A673 (cell line): ENCODE results near the gene DNASE1L3. TPM values are rescaled to one million over a fixed set of nuclear protein-coding genes. Genes with fewer than 3 reads are reported as not detected.

Experiments used
- BruUV-seq: library from RNA; stranded (reverse); fragments of 400-500 nt; replicated peaks from 2 replicates; lab custom pipeline; 2021; lab: Mats Ljungman, UMichigan
- CTCF ChIA-PET: fragments of 300-600 bp; sonication (Branson Sonifier 250); formaldehyde crosslinking; loops from one replicate; lab custom pipeline; 2022; ENCODE audit warnings: antibody characterized with exemption; lab: Charles Lee
- POLR2A ChIA-PET: fragments of 300-600 bp; sonication (Branson Sonifier 250); formaldehyde crosslinking; loops from one replicate; lab custom pipeline; 2022; ENCODE audit warnings: antibody characterized with exemption; ENCODE audit not compliant: low non-redundant PET; lab: Charles Lee
- DNase-seq: peaks from one replicate; pipeline ENCODE4 v3.0.0-alpha.2; 2015; ENCODE audit warnings: low spot score
- H3K27ac ChIP-seq: fragments of 200-600 bp; sonication (generic); 2 replicates; pipeline ENCODE4 v1.5.1; 2016; ENCODE audit warnings: mixed run types, low read depth, mild to moderate bottlenecking, mixed read lengths, antibody characterized with exemption, low read length; ENCODE audit not compliant: poor library complexity, severe bottlenecking
- H3K27me3 ChIP-seq: fragments of 200-600 bp; sonication (generic); replicated peaks from 2 replicates; pipeline ENCODE4 v1.6.1; 2017; ENCODE audit warnings: mixed run types, low read depth, mild to moderate bottlenecking, mixed read lengths, antibody characterized with exemption, low read length; ENCODE audit not compliant: insufficient read depth, poor library complexity
- H3K36me3 ChIP-seq: fragments of 200-600 bp; sonication (generic); 2 replicates; pipeline ENCODE4 v1.6.1; 2016; ENCODE audit warnings: mixed run types, mild to moderate bottlenecking, mixed read lengths, antibody characterized with exemption, low read length; ENCODE audit not compliant: insufficient read depth, poor library complexity, severe bottlenecking
- H3K4me1 ChIP-seq: fragments of 200-600 bp; sonication (generic); 2 replicates; pipeline ENCODE4 v1.6.1; 2017; ENCODE audit warnings: mixed run types, mild to moderate bottlenecking, mixed read lengths, antibody characterized with exemption, low read length; ENCODE audit not compliant: insufficient read depth, poor library complexity, severe bottlenecking
- H3K4me3 ChIP-seq: fragments of 200-600 bp; sonication (generic); 2 replicates; pipeline ENCODE4 v1.5.1; 2016; ENCODE audit warnings: low read depth, mixed run types, mild to moderate bottlenecking, mixed read lengths, low read length; ENCODE audit not compliant: poor library complexity, severe bottlenecking
- H3K9me3 ChIP-seq: fragments of 200-600 bp; sonication (generic); 2 replicates; pipeline ENCODE4 v1.6.1; 2016; ENCODE audit warnings: mixed run types, low read depth, mild to moderate bottlenecking, mixed read lengths, antibody characterized with exemption, low read length; ENCODE audit not compliant: poor library complexity, severe bottlenecking
- EZH2 ChIP-seq: fragments of 200-600 bp; sonication (generic); IDR thresholded peaks from 2 replicates; pipeline ENCODE4 v1.6.1; 2017; ENCODE audit warnings: borderline replicate concordance, low read depth, mild to moderate bottlenecking, mixed read lengths, antibody characterized with exemption, low read length; ENCODE audit not compliant: poor library complexity, severe bottlenecking
- intact Hi-C: fragments of 100-400 bp; cut with micrococcal nuclease; formaldehyde crosslinking; loops from one replicate; pipeline ENCODE4 v1.10.0; 2022; ENCODE audit not compliant: unreplicated experiment
- total RNA-seq: library from RNA; stranded (reverse); gene quantifications from 2 replicates; pipeline ENCODE4 v1.2.3, GENCODE V29; 2021
- TF ChIP-seq, protein P1 (sequence below): fragments of 300-800, 200-600 bp; sonication (generic); conservative IDR thresholded peaks from 2 replicates; pipeline ENCODE4 v1.5.1; 2017; ENCODE audit warnings: low read depth, mild to moderate bottlenecking, antibody characterized with exemption, low read length, moderate library complexity, mixed read lengths

Gene DNASE1L3
- total RNA-seq, 1 experiment from 2014 or later, result not detected

DNA sequence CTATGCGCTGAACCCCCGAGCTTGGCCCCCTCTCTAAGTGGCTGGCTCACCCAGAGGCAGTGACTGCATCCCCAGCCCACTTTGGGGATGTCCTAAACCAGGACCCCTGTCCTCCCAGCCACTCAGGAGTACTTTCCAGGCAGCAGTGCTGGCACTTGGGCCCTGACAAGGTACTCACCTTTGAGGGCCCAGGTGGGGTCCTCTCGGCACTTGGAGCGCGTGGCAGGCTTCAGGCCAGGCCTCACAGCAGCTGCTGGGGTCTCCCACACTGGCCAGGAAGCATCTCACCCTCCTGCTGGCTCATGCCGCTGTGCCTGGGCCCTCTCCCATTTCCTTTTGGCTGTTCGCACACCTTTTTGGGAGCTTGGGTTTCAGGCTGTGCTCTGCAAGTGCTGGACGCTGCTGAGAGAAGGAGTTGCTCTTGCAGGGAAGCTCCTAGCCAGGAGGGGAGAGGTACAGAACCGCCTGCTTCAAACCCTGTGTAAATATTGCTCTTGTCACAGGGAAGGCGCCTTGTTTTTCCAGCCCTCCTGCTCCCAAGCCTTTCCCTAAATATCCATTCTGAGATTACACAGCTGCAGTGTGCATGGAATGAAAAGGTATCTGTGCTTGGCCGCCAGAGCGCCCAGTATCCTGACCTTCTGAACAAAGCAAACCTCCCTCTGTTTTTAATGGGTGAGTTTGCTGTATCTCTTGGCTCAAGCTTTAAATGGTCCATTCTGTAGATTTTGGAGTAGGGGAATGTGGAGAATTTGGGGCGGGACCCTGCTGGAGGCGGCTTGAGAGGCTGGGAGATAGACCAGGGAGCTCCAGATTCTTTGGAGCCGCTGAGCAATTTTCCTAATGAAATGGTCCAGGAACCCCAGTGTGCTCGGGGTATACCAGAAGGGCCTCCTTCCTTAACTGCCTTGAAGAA is 45.6 kb downstream of the DNASE1L3 start:
- Histone ChIP-seq H3K27me3 (no peaks in the 10 kb centered on the region), H3K36me3 (peaks cover 5% of the 10 kb centered on the region), H3K27ac (no peak overlapping the region), H3K4me3 (no peak overlapping the region), H3K4me1 (no peaks in the 10 kb centered on the region), H3K9me3 (no peaks in the 10 kb centered on the region)
- no peak for TF ChIP-seq EZH2
- TF ChIP-seq, protein P1, sequence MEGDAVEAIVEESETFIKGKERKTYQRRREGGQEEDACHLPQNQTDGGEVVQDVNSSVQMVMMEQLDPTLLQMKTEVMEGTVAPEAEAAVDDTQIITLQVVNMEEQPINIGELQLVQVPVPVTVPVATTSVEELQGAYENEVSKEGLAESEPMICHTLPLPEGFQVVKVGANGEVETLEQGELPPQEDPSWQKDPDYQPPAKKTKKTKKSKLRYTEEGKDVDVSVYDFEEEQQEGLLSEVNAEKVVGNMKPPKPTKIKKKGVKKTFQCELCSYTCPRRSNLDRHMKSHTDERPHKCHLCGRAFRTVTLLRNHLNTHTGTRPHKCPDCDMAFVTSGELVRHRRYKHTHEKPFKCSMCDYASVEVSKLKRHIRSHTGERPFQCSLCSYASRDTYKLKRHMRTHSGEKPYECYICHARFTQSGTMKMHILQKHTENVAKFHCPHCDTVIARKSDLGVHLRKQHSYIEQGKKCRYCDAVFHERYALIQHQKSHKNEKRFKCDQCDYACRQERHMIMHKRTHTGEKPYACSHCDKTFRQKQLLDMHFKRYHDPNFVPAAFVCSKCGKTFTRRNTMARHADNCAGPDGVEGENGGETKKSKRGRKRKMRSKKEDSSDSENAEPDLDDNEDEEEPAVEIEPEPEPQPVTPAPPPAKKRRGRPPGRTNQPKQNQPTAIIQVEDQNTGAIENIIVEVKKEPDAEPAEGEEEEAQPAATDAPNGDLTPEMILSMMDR, result no peak
- CTCF ChIA-PET, result no interaction called here
- DNase-seq, result no peak
- BruUV-seq, result no TSS peak
- POLR2A ChIA-PET, result no interaction called here
- intact Hi-C loops, result no loop called here

DNA sequence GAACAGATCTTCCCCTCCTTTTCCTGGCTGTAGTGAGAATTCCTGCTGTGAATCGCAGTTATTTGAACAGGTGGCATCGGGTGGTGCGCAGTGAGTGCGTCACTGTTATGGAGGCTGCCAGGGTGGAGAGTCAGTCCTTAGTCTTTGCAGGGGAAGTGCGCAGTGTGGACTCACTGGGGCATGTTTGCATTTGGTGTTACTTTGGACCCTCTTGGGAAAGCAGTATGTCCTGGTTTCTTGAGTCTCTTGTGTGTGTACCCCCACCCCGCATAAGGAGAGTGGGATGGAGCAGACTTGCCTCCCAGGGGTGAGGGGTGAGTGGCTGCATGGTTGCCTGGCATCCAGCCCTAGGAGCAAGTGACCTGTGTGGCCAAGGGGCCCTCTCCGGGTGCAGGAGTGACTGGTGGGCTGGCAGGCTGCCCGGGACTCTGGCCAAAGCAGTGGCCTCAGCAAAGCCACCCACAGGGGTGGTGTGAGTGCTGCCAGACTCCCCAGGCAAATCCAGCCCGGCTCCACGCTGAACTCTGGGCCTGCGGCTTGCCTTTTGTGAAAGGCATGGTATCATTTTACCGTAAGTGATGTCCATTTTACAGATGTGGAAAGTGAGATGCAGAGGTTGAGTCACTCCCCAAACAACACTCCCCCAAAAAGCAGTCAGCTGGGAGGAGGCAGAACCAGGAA is 46.4 kb downstream of the DNASE1L3 start:
- DNase-seq, result no peak
- POLR2A ChIA-PET, result no interaction called here
- intact Hi-C loops, result no loop called here
- Histone ChIP-seq H3K4me1 (no peaks in the 10 kb centered on the region), H3K27me3 (no peaks in the 10 kb centered on the region), H3K4me3 (no peak overlapping the region), H3K36me3 (peaks cover 5% of the 10 kb centered on the region), H3K27ac (no peak overlapping the region), H3K9me3 (no peaks in the 10 kb centered on the region)
- TF ChIP-seq, protein P1, result no peak
- TF ChIP-seq EZH2, result no peak
- BruUV-seq, result no TSS peak
- CTCF ChIA-PET, result no interaction called here

- TF ChIP-seq, protein P1, result no peak
- no peaks in the 10 kb centered on the region for H3K9me3 ChIP-seq
- POLR2A ChIA-PET, result no interaction called here
- intact Hi-C loops, result no loop called here
- no peak for DNase-seq
- no peaks in the 10 kb centered on the region for H3K36me3 ChIP-seq
- H3K4me3 ChIP-seq, result no peak overlapping the region
- BruUV-seq, result no TSS peak
- CTCF ChIA-PET, result no interaction called here
- H3K27me3 ChIP-seq, result no peaks in the 10 kb centered on the region
- no peaks in the 10 kb centered on the region for H3K4me1 ChIP-seq
- H3K27ac ChIP-seq, result no peak overlapping the region
Measured at GRCh38 chr3:58163234-58163633, 47.5 kb downstream of the DNASE1L3 start.
